NCI-H510A (cell line): ENCODE results near the gene KHDC3L.

Source experiments
- DNase-seq: peaks from one replicate; lab custom pipeline; 2025; lab: John Stamatoyannopoulos, UW

KHDC3L gene

GRCh38 chr6:73362358-73362757 is at the start of gene KHDC3L:
Gene KHDC3L, plus strand, starts transcription at chr6:73362658. Its CDS starts 72 bp downstream, at chr6:73362730.
- no peak for DNase-seq

- DNase-seq = no peak
These were observed 47.6 kb upstream of the KHDC3L start for GRCh38 chr6:73314577-73315492.

- DNase-seq = no peak
These were observed 39.1 kb upstream of the KHDC3L start for GRCh38 chr6:73323323-73323722.

GRCh38 chr6:73325656-73326055 is 36.8 kb upstream of the KHDC3L start:
- DNase-seq = no peak

- no peak for DNase-seq
These were observed 33.7 kb upstream of the KHDC3L start for GRCh38 chr6:73328790-73329189.

- DNase-seq = no peak
These were observed 33.3 kb upstream of the KHDC3L start for GRCh38 chr6:73329201-73329600.

GRCh38 chr6:73339340-73339739 is 23.1 kb upstream of the KHDC3L start:
- no peak for DNase-seq

- no peak for DNase-seq
These were observed 22.4 kb upstream of the KHDC3L start for GRCh38 chr6:73340048-73340447.

GRCh38 chr6:73341335-73341734 is 21.1 kb upstream of the KHDC3L start:
- DNase-seq = no peak

GRCh38 chr6:73342174-73342573 is 20.3 kb upstream of the KHDC3L start:
- no peak for DNase-seq

GRCh38 chr6:73343164-73343563 is 19.3 kb upstream of the KHDC3L start:
- no peak for DNase-seq

GRCh38 chr6:73348550-73349204 is 13.8 kb upstream of the KHDC3L start:
- DNase-seq = no peak

GRCh38 chr6:73349311-73349710 is 13.1 kb upstream of the KHDC3L start:
- DNase-seq = no peak

- no peak for DNase-seq
These were observed 8.5 kb upstream of the KHDC3L start, which contains the start of gene DPPA5 for GRCh38 chr6:73353636-73354593. Gene DPPA5, minus strand, starts transcription at chr6:73354276. Its CDS starts 51 bp downstream, at chr6:73354225.

GRCh38 chr6:73362869-73363536 is 545 bp downstream of the KHDC3L start:
- no peak for DNase-seq

- no peak for DNase-seq
These were observed 1.0 kb downstream of the KHDC3L start for GRCh38 chr6:73363537-73363875.

GRCh38 chr6:73364121-73364520 is 1.7 kb downstream of the KHDC3L start:
- DNase-seq = no peak

- no peak for DNase-seq
These were observed 2.1 kb downstream of the KHDC3L start for GRCh38 chr6:73364549-73364948.

GRCh38 chr6:73367761-73368355 is 5.4 kb downstream of the KHDC3L start:
- DNase-seq = no peak

- no peak for DNase-seq
These were observed 6.2 kb downstream of the KHDC3L start for GRCh38 chr6:73368675-73369074.

GRCh38 chr6:73369157-73369556 is 6.7 kb downstream of the KHDC3L start:
- no peak for DNase-seq
